HUES48 (cell line): Measurements from ENCODE around the gene MTHFD2.

Source experiments
- H3K27ac ChIP-seq: one replicate; pipeline ENCODE4 v1.7.0; 2013; ENCODE audit warnings: low read depth, low read length, inconsistent platforms
- H3K27me3 ChIP-seq: 2 replicates; pipeline ENCODE4 v1.6.1; 2013; ENCODE audit warnings: mild to moderate bottlenecking, low read length; ENCODE audit not compliant: control insufficient read depth, insufficient read depth
- H3K36me3 ChIP-seq: 2 replicates; pipeline ENCODE4 v1.6.1; 2013; ENCODE audit warnings: low read length; ENCODE audit not compliant: control insufficient read depth, insufficient read depth
- H3K4me1 ChIP-seq: 2 replicates; pipeline ENCODE4 v1.6.1; 2013; ENCODE audit warnings: mild to moderate bottlenecking, low read length; ENCODE audit not compliant: control insufficient read depth, insufficient read depth
- H3K4me3 ChIP-seq: 2 replicates; pipeline ENCODE4 v1.5.1; 2013; ENCODE audit warnings: mild to moderate bottlenecking, low read depth, low read length
- H3K9ac ChIP-seq: 2 replicates; pipeline ENCODE4 v1.6.1; 2013; ENCODE audit warnings: mild to moderate bottlenecking, low read depth, low read length, moderate library complexity
- H3K9me3 ChIP-seq: 2 replicates; pipeline ENCODE4 v1.6.1; 2013; ENCODE audit warnings: low read length; ENCODE audit not compliant: control insufficient read depth, insufficient read depth

Gene MTHFD2

DNA sequence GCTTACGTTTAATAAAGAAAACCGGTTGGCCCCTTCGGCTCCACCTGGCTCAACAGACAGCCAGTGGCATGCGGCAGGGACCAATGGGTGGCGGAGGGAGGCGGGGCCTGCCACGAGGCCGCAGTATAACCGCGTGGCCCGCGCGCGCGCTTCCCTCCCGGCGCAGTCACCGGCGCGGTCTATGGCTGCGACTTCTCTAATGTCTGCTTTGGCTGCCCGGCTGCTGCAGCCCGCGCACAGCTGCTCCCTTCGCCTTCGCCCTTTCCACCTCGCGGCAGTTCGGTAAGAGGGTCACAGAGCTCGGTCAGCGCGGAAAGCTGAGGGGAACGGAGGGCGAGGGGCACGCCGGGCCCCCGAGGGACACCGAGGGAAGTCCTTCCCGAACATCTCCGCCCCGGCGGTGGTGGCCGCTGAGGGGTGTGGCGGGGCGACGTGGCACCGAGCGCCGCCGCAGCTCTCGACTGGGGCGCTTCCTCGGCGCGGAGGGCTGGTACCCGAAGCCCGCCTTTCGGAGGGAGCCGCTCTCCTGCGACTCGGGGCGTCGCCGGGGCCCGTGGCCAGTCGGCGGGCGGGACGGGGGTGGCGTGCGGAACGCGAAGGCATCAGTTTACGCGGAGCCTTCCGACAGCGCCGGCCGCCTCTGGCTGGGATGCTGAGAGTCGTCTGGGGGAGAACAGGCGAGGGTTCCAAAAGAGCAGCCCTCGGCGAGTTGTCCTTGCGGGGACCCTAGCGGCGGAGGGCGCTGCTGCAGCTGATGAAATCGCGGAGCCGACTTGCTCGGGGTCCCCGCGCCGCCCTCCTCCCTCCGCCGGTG, at the start of gene MTHFD2:
MTHFD2 (plus strand) TSS at position 155 of the 814 bp plus-strand sequence; CDS start at position 182, 27 bp downstream.
- Histone ChIP-seq H3K4me1 (peaks cover 18% of the 10 kb centered on the region), H3K36me3 (peaks cover 30% of the 10 kb centered on the region), H3K9ac (peak within 1 kb of the TSS; percentile 100), H3K4me3 (peak within 1 kb of the TSS; percentile 98), H3K9me3 (no peaks in the 10 kb centered on the region), H3K27me3 (no peaks in the 10 kb centered on the region), H3K27ac (peak within 1 kb of the TSS; percentile 98)

- peaks cover 30% of the 10 kb centered on the region for H3K36me3 ChIP-seq
- H3K9ac ChIP-seq = no peak overlapping the region
These were observed 49.2 kb upstream of the MTHFD2 start for GRCh38 chr2:74149247-74149525.

GRCh38 chr2:74149570-74150319, 48.7 kb upstream of the MTHFD2 start:
- Histone ChIP-seq H3K36me3 (peaks cover 32% of the 10 kb centered on the region), H3K27me3 (0 out of 2 replicates have a peak, but pooled peaks cover 2% of the 10 kb centered on the region), H3K4me3 (no peak overlapping the region), H3K9me3 (no peaks in the 10 kb centered on the region), H3K4me1 (peaks cover 12% of the 10 kb centered on the region), H3K27ac (no peak overlapping the region), H3K9ac (no peak overlapping the region)

More at GRCh38 chr2:74149247-74149525, 49.2 kb upstream of the MTHFD2 start:
- H3K27ac ChIP-seq = no peak overlapping the region
- H3K27me3 ChIP-seq = 0 out of 2 replicates have a peak, but pooled peaks cover 2% of the 10 kb centered on the region
- no peaks in the 10 kb centered on the region for H3K9me3 ChIP-seq
- peak overlapping the region; percentile 98; the same call in 1 of the 2 replicates for H3K4me3 ChIP-seq
- peaks cover 12% of the 10 kb centered on the region for H3K4me1 ChIP-seq

- Histone ChIP-seq H3K36me3 (peaks cover 64% of the 10 kb centered on the region), H3K9ac (no peak overlapping the region), H3K4me3 (no peak overlapping the region), H3K27me3 (0 out of 2 replicates have a peak, but pooled peaks cover 2% of the 10 kb centered on the region), H3K4me1 (peaks cover 8% of the 10 kb centered on the region), H3K9me3 (no peaks in the 10 kb centered on the region), H3K27ac (no peak overlapping the region)
These were observed 45.5 kb upstream of the MTHFD2 start for GRCh38 chr2:74152954-74153353.

DNA sequence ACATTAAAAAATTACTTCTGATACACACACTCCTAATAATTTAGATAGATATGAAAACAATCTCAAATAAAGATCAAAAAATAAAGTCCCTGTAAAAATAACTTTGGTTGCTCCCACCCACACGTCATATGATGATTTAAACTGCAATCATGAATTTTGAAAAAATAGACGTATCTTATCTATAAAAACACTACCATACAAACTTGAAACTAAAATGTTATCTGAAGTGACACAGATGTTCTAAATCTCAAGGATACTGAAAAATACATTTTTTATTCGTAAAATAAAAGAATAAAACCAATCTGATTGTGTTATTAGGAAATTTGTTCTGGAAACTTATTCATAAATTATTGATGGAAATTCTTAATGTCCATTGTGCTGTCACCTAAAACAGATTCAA, 42.6 kb upstream of the MTHFD2 start:
- no peaks in the 10 kb centered on the region for H3K27me3 ChIP-seq
- no peaks in the 10 kb centered on the region for H3K4me1 ChIP-seq
- no peak overlapping the region for H3K27ac ChIP-seq
- H3K9ac ChIP-seq = no peak overlapping the region
- no peak overlapping the region for H3K4me3 ChIP-seq
- H3K36me3 ChIP-seq = peaks cover 84% of the 10 kb centered on the region
- H3K9me3 ChIP-seq = no peaks in the 10 kb centered on the region

- no peak overlapping the region for H3K9ac ChIP-seq
- H3K4me3 ChIP-seq = no peak overlapping the region
- H3K4me1 ChIP-seq = no peaks in the 10 kb centered on the region
- no peaks in the 10 kb centered on the region for H3K9me3 ChIP-seq
- H3K27ac ChIP-seq = no peak overlapping the region
- no peaks in the 10 kb centered on the region for H3K27me3 ChIP-seq
- H3K36me3 ChIP-seq = peaks cover 93% of the 10 kb centered on the region
These were observed 35.5 kb upstream of the MTHFD2 start for GRCh38 chr2:74162951-74163350.

DNA sequence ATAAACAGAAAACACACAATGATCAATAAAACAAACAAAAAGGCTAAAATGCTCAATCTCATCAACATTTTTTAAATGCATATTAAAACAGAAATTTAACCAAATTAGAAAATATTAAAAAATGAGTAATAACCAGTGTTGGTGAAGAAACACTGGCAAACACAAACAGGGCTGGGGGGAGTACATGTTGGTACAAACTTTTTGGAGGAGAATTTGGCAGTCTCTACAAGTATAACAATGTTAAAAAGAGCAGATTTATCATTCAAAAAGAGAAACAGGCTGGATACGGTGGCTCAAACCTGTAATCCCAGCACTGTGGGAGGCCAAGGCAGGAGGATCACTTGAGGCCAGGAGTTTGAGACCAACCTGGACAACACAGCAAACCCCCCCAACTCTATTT, 33.7 kb upstream of the MTHFD2 start:
- H3K27ac ChIP-seq = no peak overlapping the region
- H3K9ac ChIP-seq = no peak overlapping the region
- peaks cover 94% of the 10 kb centered on the region for H3K36me3 ChIP-seq
- no peaks in the 10 kb centered on the region for H3K27me3 ChIP-seq
- no peaks in the 10 kb centered on the region for H3K4me1 ChIP-seq
- no peak overlapping the region for H3K4me3 ChIP-seq
- H3K9me3 ChIP-seq = no peaks in the 10 kb centered on the region

DNA sequence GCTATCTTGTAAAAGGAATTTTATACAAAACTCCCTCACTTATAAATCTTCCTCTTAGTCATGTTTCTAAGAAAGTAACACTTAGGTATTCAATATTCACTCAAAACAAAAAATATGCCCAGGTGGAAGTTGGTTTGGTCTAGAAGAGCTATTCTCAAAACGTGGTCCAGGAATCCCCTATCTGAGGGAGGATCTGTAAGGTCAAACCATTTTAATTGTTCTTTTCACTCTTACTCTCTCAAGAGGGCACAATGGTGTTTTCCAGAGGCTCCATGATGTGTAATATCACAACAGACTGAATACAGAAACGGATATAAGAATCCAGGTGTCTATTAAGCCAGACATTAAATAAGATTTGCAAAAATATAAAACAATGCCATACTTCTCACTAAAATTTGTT, 29.7 kb upstream of the MTHFD2 start:
- Histone ChIP-seq H3K9me3 (no peaks in the 10 kb centered on the region), H3K4me3 (no peak overlapping the region), H3K27me3 (no peaks in the 10 kb centered on the region), H3K4me1 (no peaks in the 10 kb centered on the region), H3K36me3 (peaks cover 85% of the 10 kb centered on the region), H3K27ac (no peak overlapping the region), H3K9ac (no peak overlapping the region)

GRCh38 chr2:74174909-74175308, 23.5 kb upstream of the MTHFD2 start:
- Histone ChIP-seq H3K4me3 (no peak overlapping the region), H3K27me3 (no peaks in the 10 kb centered on the region), H3K9ac (no peak overlapping the region), H3K27ac (no peak overlapping the region), H3K36me3 (peaks cover 34% of the 10 kb centered on the region), H3K9me3 (no peaks in the 10 kb centered on the region), H3K4me1 (peaks cover 6% of the 10 kb centered on the region; the same call in 1 of the 2 replicates)

- H3K4me1 ChIP-seq = peaks cover 13% of the 10 kb centered on the region
- peaks cover 12% of the 10 kb centered on the region for H3K36me3 ChIP-seq
- peak overlapping the region; percentile 87 for H3K9ac ChIP-seq
- peak overlapping the region; percentile 72 for H3K4me3 ChIP-seq
- H3K27ac ChIP-seq = peak overlapping the region; percentile 97
- no peaks in the 10 kb centered on the region for H3K27me3 ChIP-seq
- no peaks in the 10 kb centered on the region for H3K9me3 ChIP-seq
These were observed 20.7 kb upstream of the MTHFD2 start for GRCh38 chr2:74177696-74178095.
